ENCODE measurements around the gene SLC7A11.

Gene SLC7A11

DNA sequence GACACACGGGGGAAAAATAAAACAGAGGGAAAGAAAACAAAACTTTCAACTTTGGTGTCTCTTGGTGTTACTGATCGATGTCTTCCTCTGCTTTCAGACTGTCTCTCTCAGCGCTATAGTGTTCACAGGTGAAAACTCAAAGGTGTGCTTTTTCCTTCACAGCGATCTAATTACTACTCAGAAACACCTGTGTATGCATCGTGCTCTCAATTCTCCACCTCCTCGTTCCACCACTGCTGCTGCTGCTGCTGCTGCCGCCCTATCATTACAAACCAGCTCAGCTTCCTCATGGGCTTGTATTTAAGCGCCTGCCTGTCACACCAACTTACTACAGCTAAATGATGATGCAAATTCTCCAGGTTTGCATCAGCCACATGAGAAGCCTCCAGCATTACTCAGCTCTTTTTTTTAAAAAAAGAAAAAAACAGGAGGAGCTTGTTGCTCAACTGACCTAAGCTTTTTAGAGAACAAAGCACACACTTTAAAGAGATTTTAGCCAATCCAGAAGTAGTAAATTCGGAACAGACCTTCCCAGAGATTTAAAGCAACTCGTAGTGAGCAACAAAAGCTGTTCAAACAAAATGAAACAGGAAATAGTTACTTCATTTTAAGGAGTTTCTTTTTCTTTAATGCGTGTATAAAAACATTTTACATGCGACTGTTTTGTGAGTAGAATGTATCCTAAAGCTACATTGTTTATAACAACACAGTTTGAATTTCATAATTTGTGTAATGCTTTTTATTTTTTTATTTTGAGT, at the start of gene SLC7A11:
TSS of gene SLC7A11 (minus strand) at position 274 of the 758 bp plus-strand sequence. CDS start 280 bp downstream, outside the sequence.
- peaks cover 13% of the 10 kb centered on the region for H3K4me1 ChIP-seq (ENCODE audit: insufficient read depth, poor library complexity, severe bottlenecking)
- TF ChIP-seq, protein P1, sequence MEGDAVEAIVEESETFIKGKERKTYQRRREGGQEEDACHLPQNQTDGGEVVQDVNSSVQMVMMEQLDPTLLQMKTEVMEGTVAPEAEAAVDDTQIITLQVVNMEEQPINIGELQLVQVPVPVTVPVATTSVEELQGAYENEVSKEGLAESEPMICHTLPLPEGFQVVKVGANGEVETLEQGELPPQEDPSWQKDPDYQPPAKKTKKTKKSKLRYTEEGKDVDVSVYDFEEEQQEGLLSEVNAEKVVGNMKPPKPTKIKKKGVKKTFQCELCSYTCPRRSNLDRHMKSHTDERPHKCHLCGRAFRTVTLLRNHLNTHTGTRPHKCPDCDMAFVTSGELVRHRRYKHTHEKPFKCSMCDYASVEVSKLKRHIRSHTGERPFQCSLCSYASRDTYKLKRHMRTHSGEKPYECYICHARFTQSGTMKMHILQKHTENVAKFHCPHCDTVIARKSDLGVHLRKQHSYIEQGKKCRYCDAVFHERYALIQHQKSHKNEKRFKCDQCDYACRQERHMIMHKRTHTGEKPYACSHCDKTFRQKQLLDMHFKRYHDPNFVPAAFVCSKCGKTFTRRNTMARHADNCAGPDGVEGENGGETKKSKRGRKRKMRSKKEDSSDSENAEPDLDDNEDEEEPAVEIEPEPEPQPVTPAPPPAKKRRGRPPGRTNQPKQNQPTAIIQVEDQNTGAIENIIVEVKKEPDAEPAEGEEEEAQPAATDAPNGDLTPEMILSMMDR (IDR thresholded peaks at IDR 0.05; ENCODE audit: poor library complexity, severe bottlenecking), result no peak
- H3K27ac ChIP-seq (ENCODE audit: poor library complexity, severe bottlenecking), result peak within 1 kb of the TSS; percentile 92
- ATAC-seq (ENCODE audit: low read depth), result peak; percentile 93
- peak within 1 kb of the TSS; percentile 38 for H3K4me3 ChIP-seq (ENCODE audit: severe bottlenecking)
- H3K27me3 ChIP-seq (ENCODE audit: insufficient read depth, poor library complexity, severe bottlenecking), result no peaks in the 10 kb centered on the region
- H3K9me3 ChIP-seq (ENCODE audit: severe bottlenecking), result no peaks in the 10 kb centered on the region
- DNase-seq (ENCODE audit: low spot score), result peak; percentile 88
- H3K36me3 ChIP-seq (ENCODE audit: low read depth), result peaks cover 26% of the 10 kb centered on the region

DNA sequence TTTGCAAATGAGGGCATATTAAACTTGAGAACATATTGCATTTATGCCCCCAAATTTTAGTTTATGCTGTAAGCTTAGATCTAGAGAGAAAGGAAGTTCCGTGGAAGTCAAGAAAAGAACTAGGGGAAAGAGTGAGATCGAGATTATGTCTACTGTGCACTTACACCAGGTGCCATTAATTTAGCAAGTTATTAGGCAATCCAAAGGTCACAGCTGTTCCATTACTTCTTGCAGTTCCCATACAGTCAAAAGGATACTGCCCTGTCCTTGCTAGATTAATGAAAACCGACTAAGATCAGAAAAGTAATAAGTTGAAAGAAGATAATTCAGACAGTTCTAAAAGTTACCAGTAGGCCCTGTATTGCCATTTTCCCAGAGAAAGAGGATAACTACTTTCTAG, 49.3 kb upstream of the SLC7A11 start:
- Histone ChIP-seq H3K4me1 (ENCODE audit: insufficient read depth, poor library complexity, severe bottlenecking) (no peaks in the 10 kb centered on the region), H3K27ac (ENCODE audit: poor library complexity, severe bottlenecking) (no peak overlapping the region), H3K4me3 (ENCODE audit: severe bottlenecking) (no peak overlapping the region), H3K9me3 (ENCODE audit: severe bottlenecking) (no peaks in the 10 kb centered on the region), H3K36me3 (ENCODE audit: low read depth) (no peaks in the 10 kb centered on the region), H3K27me3 (ENCODE audit: insufficient read depth, poor library complexity, severe bottlenecking) (no peaks in the 10 kb centered on the region)
- no peak for DNase-seq (ENCODE audit: low spot score)
- no peak for ATAC-seq (ENCODE audit: low read depth)
- TF ChIP-seq, protein P1 (IDR thresholded peaks at IDR 0.05; ENCODE audit: poor library complexity, severe bottlenecking), result no peak

DNA sequence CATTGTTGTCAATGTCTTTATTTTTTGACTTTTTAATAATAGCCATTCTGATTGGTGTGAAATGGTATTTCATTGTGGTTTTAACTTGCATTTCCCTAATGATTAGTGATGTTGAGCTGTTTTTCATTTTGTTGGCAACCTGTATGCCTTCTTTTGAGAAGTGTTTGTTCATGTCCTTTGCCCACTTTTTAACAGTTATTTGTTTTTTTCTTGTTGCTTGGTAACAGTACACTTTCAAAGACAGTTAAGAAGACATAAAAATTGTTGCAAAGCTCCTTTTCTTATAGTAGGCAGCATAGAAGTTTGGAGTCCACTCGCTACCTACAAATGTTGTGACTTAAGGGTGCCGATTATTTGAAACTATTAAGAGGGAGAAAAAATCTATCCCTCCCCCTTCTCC, 48.7 kb upstream of the SLC7A11 start:
- TF ChIP-seq, protein P1 (IDR thresholded peaks at IDR 0.05; ENCODE audit: poor library complexity, severe bottlenecking), result no peak
- H3K9me3 ChIP-seq (ENCODE audit: severe bottlenecking), result no peaks in the 10 kb centered on the region
- no peak for DNase-seq (ENCODE audit: low spot score)
- no peak overlapping the region for H3K4me3 ChIP-seq (ENCODE audit: severe bottlenecking)
- no peaks in the 10 kb centered on the region for H3K4me1 ChIP-seq (ENCODE audit: insufficient read depth, poor library complexity, severe bottlenecking)
- H3K27ac ChIP-seq (ENCODE audit: poor library complexity, severe bottlenecking), result no peak overlapping the region
- H3K27me3 ChIP-seq (ENCODE audit: insufficient read depth, poor library complexity, severe bottlenecking), result no peaks in the 10 kb centered on the region
- no peaks in the 10 kb centered on the region for H3K36me3 ChIP-seq (ENCODE audit: low read depth)
- no peak for ATAC-seq (ENCODE audit: low read depth)

DNA sequence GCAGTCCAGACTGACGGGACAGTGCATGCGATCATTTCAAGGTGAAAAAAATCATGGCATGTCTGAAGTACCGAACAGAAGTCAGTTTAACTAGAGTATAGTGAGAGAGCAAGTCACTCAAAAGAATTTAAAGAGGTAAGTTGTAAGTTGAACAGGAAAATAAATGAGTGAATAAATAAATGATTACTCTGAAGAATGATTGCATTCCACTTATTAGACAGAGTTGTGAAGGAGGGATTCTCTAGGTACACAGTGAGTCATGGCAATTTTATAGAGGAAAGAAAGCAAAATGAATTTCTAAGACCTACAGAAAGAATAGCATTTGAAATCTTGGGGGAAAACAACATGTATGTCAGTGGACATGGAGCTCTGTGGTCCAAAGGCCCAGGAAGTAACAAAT, 37.1 kb upstream of the SLC7A11 start:
- DNase-seq (ENCODE audit: low spot score) (no peak), ATAC-seq (ENCODE audit: low read depth) (no peak)
- H3K27ac ChIP-seq (ENCODE audit: poor library complexity, severe bottlenecking), result no peak overlapping the region
- H3K36me3 ChIP-seq (ENCODE audit: low read depth), result no peaks in the 10 kb centered on the region
- peaks cover 18% of the 10 kb centered on the region for H3K4me1 ChIP-seq (ENCODE audit: insufficient read depth, poor library complexity, severe bottlenecking)
- no peaks in the 10 kb centered on the region for H3K9me3 ChIP-seq (ENCODE audit: severe bottlenecking)
- TF ChIP-seq, protein P1 (IDR thresholded peaks at IDR 0.05; ENCODE audit: poor library complexity, severe bottlenecking), result no peak
- no peaks in the 10 kb centered on the region for H3K27me3 ChIP-seq (ENCODE audit: insufficient read depth, poor library complexity, severe bottlenecking)
- H3K4me3 ChIP-seq (ENCODE audit: severe bottlenecking), result no peak overlapping the region

DNA sequence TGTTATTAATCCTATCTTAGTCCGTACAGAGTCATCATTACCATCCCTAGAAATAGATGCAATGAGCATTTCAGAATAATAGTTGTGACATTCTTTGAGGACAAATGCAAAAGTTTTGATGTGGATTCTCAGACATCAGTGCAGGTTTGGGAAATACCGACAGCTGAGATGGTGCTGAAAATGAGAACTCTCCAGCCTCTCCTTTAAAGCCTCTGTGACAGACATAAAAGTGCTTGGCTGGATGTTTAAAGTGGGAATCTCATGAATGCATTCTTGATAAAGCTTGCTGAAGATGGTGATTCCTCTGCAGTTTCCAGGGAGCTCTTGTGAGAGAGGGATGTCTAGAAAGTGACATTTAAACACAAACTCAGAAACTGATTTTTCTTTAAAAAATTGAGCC, 35.0 kb upstream of the SLC7A11 start:
- Histone ChIP-seq H3K27me3 (ENCODE audit: insufficient read depth, poor library complexity, severe bottlenecking) (no peaks in the 10 kb centered on the region), H3K36me3 (ENCODE audit: low read depth) (no peaks in the 10 kb centered on the region), H3K9me3 (ENCODE audit: severe bottlenecking) (no peaks in the 10 kb centered on the region), H3K4me1 (ENCODE audit: insufficient read depth, poor library complexity, severe bottlenecking) (peaks cover 28% of the 10 kb centered on the region), H3K4me3 (ENCODE audit: severe bottlenecking) (no peak overlapping the region), H3K27ac (ENCODE audit: poor library complexity, severe bottlenecking) (no peak overlapping the region)
- ATAC-seq (ENCODE audit: low read depth) (no peak), DNase-seq (ENCODE audit: low spot score) (no peak)
- TF ChIP-seq, protein P1 (IDR thresholded peaks at IDR 0.05; ENCODE audit: poor library complexity, severe bottlenecking), result no peak
